Liver (tissue), 9 donors: ENCODE data around the gene STK4. TPM values are rescaled to one million over a fixed set of nuclear protein-coding genes. Genes with fewer than 3 reads are reported as not detected.

Experiments used
- DNase-seq: peaks from one replicate; pipeline ENCODE4 v3.0.0-alpha.2; 2017; ENCODE audit warnings: low spot score
- H3K27ac ChIP-seq, 2 donors: one replicate each; pipeline ENCODE4 v1.7.0; 2013; ENCODE audit warnings: inconsistent platforms in 2 of 2, low read length in 2 of 2, control low read depth in 1 of 2, low read depth in 1 of 2, mild to moderate bottlenecking in 1 of 2
- H3K27me3 ChIP-seq, 4 donors: one replicate each; pipeline versions ENCODE4 v1.6.1 to v1.7.0; 2013; ENCODE audit warnings: low read length in 3 of 4, inconsistent platforms in 1 of 4, mild to moderate bottlenecking in 1 of 4, moderate library complexity in 1 of 4; ENCODE audit not compliant: control insufficient read depth in 4 of 4, insufficient read depth in 4 of 4
- H3K36me3 ChIP-seq, 4 donors: one replicate each; pipeline versions ENCODE4 v1.6.1 to v1.7.0; 2013; ENCODE audit warnings: low read length in 3 of 4, mild to moderate bottlenecking in 3 of 4, low read depth in 1 of 4, moderate library complexity in 1 of 4; ENCODE audit not compliant: control insufficient read depth in 4 of 4, insufficient read depth in 3 of 4
- H3K4me1 ChIP-seq, 4 donors: one replicate each; pipeline versions ENCODE4 v1.6.1 to v1.7.0; 2013; ENCODE audit warnings: low read length in 3 of 4, mild to moderate bottlenecking in 3 of 4, moderate library complexity in 1 of 4; ENCODE audit not compliant: control insufficient read depth in 4 of 4, insufficient read depth in 4 of 4
- H3K4me3 ChIP-seq, 3 donors: one replicate each; pipeline versions ENCODE4 v1.6.1 to v1.7.0; 2013; ENCODE audit warnings: low read length in 3 of 3, control low read depth in 1 of 3, low read depth in 1 of 3, mild to moderate bottlenecking in 1 of 3
- H3K9ac ChIP-seq, 2 donors: one replicate each; pipeline ENCODE4 v1.7.0; 2013; ENCODE audit warnings: low read length in 2 of 2, mild to moderate bottlenecking in 2 of 2, moderate library complexity in 2 of 2, control low read depth in 1 of 2, low read depth in 1 of 2
- H3K9me3 ChIP-seq, 4 donors: one replicate each; pipeline versions ENCODE4 v1.6.1 to v1.7.0; 2013; ENCODE audit warnings: low read length in 3 of 4; ENCODE audit not compliant: control insufficient read depth in 4 of 4
- ATF3 ChIP-seq: IDR thresholded peaks from 2 replicates; pipeline ENCODE4 v1.6.1; 2016; ENCODE audit warnings: antibody characterized with exemption
- EGR1 ChIP-seq, 2 donors: IDR thresholded peaks; 2 replicates each; pipeline ENCODE4 v1.6.1; 2016 to 2018; ENCODE audit warnings: antibody characterized with exemption in 2 of 2, low read depth in 2 of 2
- FOXA1 ChIP-seq: IDR thresholded peaks from 2 replicates; pipeline ENCODE4 v1.6.1; 2016; ENCODE audit warnings: antibody characterized with exemption
- FOXA2 ChIP-seq: IDR thresholded peaks from 2 replicates; pipeline ENCODE4 v1.6.1; 2016; ENCODE audit warnings: antibody characterized with exemption
- GABPA ChIP-seq, 2 donors: IDR thresholded peaks in 1 of 2; conservative IDR thresholded peaks in 1 of 2; 2 replicates each; pipeline ENCODE4 v1.6.1; 2016; ENCODE audit warnings: antibody characterized with exemption in 2 of 2, mild to moderate bottlenecking in 1 of 2, moderate library complexity in 1 of 2
- HNF4A ChIP-seq, 2 donors: conservative IDR thresholded peaks; 2 replicates each; pipeline ENCODE4 v1.6.1; 2016; ENCODE audit warnings: antibody characterized with exemption in 2 of 2, mild to moderate bottlenecking in 2 of 2
- HNF4G ChIP-seq: IDR thresholded peaks from 2 replicates; pipeline ENCODE4 v1.6.1; 2016; ENCODE audit warnings: antibody characterized with exemption
- JUND ChIP-seq, 2 donors: IDR thresholded peaks; 2 replicates each; pipeline ENCODE4 v1.6.1; 2016; ENCODE audit warnings: antibody characterized with exemption in 2 of 2
- NR2F2 ChIP-seq: IDR thresholded peaks from 2 replicates; pipeline ENCODE4 v1.6.1; 2016; ENCODE audit warnings: antibody characterized with exemption
- RAD21 ChIP-seq, 2 donors: IDR thresholded peaks; 2 replicates each; pipeline ENCODE4 v1.6.1; 2016; ENCODE audit warnings: antibody characterized with exemption in 2 of 2, mild to moderate bottlenecking in 2 of 2
- REST ChIP-seq: IDR thresholded peaks from 2 replicates; pipeline ENCODE4 v1.6.1; 2016; ENCODE audit warnings: antibody characterized with exemption, mild to moderate bottlenecking
- RXRA ChIP-seq, 2 donors: IDR thresholded peaks; 2 replicates each; pipeline ENCODE4 v1.6.1; 2017 to 2018; ENCODE audit warnings: antibody characterized with exemption in 2 of 2, mild to moderate bottlenecking in 1 of 2
- SP1 ChIP-seq: IDR thresholded peaks from 2 replicates; pipeline ENCODE4 v1.6.1; 2018; ENCODE audit warnings: antibody characterized with exemption, mild to moderate bottlenecking
- TAF1 ChIP-seq: conservative IDR thresholded peaks from 2 replicates; pipeline ENCODE4 v1.6.1; 2016; ENCODE audit warnings: antibody characterized with exemption, mild to moderate bottlenecking
- YY1 ChIP-seq: IDR thresholded peaks from 2 replicates; pipeline ENCODE4 v1.6.1; 2016; ENCODE audit warnings: antibody characterized with exemption, mild to moderate bottlenecking
- WGBS: extraction: QIAGEN DNeasy Blood & Tissue Kit; methylation state at CpG from one replicate; pipeline ENCODE4 v1.1.7; 2013; 5-methylcytosine and 5-hydroxymethylcytosine counted together
- polyA plus RNA-seq, 2 donors: library from polyadenylated mRNA; stranded (reverse) in 1 of 2; unstranded in 1 of 2; fragments of 200-250 nt in 1 of 2; fragments of >200 nt in 1 of 2; fragmentation: Nextera tagmentation in 1 of 2; extraction: Ambion mirVana in 1 of 2; gene quantifications; one replicate each; pipeline versions ENCODE4 v1.2.1 to v1.2.3, GENCODE V29; 2013 to 2015
- total RNA-seq, 2 donors: library from RNA; depleted of rRNA; stranded (reverse); fragments of >200 nt; gene quantifications; one replicate each; pipeline ENCODE4 v1.2.3, GENCODE V29; 2014
- TF ChIP-seq, protein P1 (sequence below): IDR thresholded peaks from 2 replicates; pipeline ENCODE4 v1.6.1; 2016; ENCODE audit warnings: antibody characterized with exemption
- TF ChIP-seq, protein P2 (sequence below): IDR thresholded peaks from 2 replicates; pipeline ENCODE4 v1.6.1; 2016; ENCODE audit warnings: antibody characterized with exemption
- donor health status: healthy.
- donor health status: healthy.
- donor health status: healthy.
- donor health status: healthy.
- donor health status: healthy.

STK4 gene
- total and polyA plus RNA-seq, 4 donors, result 3.7 to 20.8 (median 13.9) TPM

- TF ChIP-seq REST (no peak), FOXA1 (no peak), RAD21 (IDR thresholded peaks at IDR 0.05) (no peak)
- TF ChIP-seq, protein P1, sequence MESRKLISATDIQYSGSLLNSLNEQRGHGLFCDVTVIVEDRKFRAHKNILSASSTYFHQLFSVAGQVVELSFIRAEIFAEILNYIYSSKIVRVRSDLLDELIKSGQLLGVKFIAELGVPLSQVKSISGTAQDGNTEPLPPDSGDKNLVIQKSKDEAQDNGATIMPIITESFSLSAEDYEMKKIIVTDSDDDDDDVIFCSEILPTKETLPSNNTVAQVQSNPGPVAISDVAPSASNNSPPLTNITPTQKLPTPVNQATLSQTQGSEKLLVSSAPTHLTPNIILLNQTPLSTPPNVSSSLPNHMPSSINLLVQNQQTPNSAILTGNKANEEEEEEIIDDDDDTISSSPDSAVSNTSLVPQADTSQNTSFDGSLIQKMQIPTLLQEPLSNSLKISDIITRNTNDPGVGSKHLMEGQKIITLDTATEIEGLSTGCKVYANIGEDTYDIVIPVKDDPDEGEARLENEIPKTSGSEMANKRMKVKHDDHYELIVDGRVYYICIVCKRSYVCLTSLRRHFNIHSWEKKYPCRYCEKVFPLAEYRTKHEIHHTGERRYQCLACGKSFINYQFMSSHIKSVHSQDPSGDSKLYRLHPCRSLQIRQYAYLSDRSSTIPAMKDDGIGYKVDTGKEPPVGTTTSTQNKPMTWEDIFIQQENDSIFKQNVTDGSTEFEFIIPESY, result no peak
Measured at GRCh38 chr20:44936510-44936909, 29.8 kb upstream of the STK4 start (continued).

GRCh38 chr20:44938637-44939036, 27.7 kb upstream of the STK4 start:
- Histone ChIP-seq H3K36me3 (peaks cover 8 to 59% (median 23%) of the 10 kb centered on the region in 4 donors), H3K27ac (no peak overlapping the region), H3K4me1 (no peaks in the 10 kb centered on the region), H3K9ac (no peak overlapping the region), H3K9me3 (no peaks in the 10 kb centered on the region), H3K27me3 (no peaks in the 10 kb centered on the region), H3K4me3 (no peak overlapping the region)
- DNase-seq, result no peak
- 91% methylated on average over 9 of the region's 9 CpGs for whole genome bisulfite sequencing
- TF ChIP-seq FOXA2 (no peak), EGR1 (IDR thresholded peaks at IDR 0.05; ENCODE audit: low read depth in 2 of 2) (no peak), SP1 (no peak), NR2F2 (no peak), RXRA (IDR thresholded peaks at IDR 0.05) (no peak), FOXA1 (no peak), REST (no peak), GABPA (IDR thresholded peaks at IDR 0.05 in 1 of 2, conservative IDR thresholded peaks at IDR 0.05 in 1 of 2) (no peak), ATF3 (no peak), HNF4A (conservative IDR thresholded peaks at IDR 0.05) (no peak), RAD21 (IDR thresholded peaks at IDR 0.05) (no peak), TAF1 (no peak), JUND (IDR thresholded peaks at IDR 0.05) (no peak), HNF4G (no peak), YY1 (no peak)
- TF ChIP-seq, protein P2, sequence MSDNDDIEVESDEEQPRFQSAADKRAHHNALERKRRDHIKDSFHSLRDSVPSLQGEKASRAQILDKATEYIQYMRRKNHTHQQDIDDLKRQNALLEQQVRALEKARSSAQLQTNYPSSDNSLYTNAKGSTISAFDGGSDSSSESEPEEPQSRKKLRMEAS, result no peak
- TF ChIP-seq, protein P1, result no peak
